ENCODE results near the gene PRR11.
"Not testable (repeated sequence)": the region's sequence is repeated elsewhere in the genome, so short reads cannot be mapped to it uniquely, and the experiment has no call there.

Gene PRR11

DNA sequence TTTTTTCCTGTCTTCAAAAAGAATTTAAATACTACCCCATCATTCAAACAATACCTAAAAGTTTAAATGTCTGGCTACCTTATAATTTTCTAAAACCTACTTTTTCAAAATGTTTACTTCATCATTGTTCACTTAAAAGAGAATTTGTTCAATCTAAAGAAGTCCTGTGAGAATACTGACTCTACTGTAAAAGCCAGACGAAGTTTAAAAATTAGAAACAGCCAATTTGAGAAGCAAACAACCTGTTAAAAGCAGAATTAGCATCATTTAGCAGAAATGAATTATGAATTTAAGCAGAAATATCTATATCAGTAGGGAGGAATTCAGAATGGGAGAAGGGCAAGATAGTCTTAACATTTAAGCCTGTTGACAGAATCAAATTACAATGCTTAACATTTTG lies 2.6 kb upstream of the PRR11 start:
- DNase-seq = no peak

DNA sequence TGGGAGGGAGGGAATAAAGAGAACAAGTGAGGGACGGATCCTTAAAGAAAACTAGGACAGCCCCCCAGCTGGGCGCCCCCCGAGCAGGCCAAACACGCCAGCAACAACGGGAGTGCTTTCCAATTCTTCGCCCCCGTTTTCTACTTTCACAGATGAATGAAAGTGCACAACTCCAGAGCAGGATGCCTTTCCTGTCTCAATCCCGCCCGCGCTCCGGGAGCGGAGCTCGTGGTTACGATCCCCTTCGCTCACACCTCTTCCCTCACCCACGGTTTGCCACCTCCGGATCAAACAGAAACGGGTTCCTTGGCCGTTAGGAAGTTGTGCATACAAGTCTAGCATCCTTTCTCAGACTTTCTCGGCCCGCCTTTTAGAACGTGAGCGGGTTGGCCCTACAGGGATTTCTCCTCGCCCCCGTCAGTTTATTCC lies 1.2 kb upstream of the PRR11 start:
- no peak for DNase-seq

DNA sequence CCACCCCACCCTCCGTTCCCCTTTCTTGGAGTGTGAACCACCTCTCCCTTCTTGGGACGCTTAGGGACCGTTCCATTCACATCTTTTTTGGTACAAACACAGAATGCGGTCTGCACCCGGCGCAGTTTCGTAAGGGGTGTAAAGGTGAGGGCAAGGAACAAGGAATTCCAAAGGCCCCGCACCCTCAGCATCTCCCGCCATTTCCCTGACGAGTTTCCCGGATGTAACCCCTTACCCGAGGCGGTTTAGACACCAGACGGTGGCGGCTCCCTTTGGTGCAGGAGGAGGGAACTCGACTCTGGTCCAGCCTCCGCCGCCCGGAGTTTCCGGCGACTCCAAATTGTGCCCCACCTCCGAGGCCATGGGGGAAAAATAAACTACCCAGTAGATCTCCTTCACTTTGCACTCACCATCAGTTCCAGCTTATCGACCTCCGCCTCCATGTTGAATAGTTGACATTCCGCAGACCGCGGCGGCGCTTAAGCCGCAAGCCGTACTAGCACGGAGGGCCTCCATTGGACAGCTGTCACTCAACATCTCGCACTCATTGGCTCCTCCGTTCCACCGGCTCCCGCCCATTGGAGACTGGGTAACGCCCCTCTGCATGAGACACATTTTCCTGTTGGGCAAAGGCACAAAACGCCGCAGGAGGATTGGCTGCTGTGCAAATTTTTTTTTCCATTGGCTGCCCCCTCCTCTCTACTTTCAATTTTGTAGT lies 666 bp upstream of the PRR11 start, which contains the start of gene SKA2:
SKA2 (minus strand) TSS at position 466 of the 718 bp plus-strand sequence; CDS start at position 443, 23 bp downstream.
- DNase-seq = peak; percentile 96

DNA sequence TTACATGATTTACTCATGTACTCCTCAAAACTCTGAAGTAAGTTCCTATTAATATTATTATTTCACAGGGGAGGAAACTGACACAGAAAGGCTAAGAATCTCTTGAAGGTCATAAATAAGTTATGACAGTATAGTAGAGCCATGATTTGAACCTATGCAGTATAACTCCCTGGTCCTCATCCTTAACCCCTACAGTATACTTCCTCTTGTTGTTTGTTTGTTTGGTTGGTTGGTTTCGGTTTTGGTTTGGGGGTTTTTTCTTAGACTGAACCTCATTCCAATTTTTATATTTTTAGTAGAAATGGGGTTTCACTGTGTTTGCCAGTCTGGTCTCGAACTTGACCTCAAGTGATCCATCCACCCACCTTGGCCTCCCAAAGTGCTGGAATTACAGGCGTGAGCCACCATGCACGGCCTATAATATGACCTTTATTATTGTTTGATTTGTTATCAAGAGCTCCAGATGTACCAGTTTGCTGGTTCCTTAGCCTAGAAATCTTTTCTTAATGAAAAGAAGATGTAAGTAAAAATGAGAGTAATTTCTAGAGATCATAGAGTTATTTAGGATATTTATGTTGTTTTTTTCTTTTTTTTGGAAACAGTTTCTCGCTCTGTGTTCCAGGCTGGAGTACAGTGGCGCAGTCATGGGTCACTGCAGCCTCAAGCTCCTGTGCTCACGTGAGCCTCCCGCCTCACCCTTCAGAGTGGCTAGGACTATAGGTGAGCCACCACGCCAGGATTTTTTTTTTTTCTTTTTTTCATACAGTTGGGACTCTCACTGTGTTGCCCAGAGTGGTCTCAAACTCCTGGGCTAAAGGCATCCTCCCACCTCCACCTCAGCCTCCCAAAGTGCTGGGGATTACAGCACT lies 4.8 kb downstream of the PRR11 start:
- no peak for DNase-seq

DNA sequence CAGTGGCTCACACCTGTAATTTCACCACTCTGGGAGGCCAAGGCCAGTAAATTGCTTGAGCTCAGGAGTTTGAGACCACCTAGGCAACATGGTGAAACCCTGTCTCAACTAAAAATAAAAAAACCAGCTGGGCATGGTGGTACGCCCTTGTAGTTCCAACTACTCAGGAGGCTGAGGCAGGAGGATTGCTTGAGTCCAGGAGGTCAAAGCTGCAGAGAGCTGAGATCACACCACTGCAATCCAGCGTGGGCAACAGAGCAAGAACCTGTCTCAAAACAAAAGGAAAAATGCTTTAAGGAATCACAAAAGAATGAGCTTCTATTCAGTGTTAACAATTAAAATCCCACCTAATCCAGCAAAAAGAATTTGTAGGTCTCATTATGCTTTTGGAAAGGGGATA lies 5.9 kb downstream of the PRR11 start:
- no peak for DNase-seq

DNA sequence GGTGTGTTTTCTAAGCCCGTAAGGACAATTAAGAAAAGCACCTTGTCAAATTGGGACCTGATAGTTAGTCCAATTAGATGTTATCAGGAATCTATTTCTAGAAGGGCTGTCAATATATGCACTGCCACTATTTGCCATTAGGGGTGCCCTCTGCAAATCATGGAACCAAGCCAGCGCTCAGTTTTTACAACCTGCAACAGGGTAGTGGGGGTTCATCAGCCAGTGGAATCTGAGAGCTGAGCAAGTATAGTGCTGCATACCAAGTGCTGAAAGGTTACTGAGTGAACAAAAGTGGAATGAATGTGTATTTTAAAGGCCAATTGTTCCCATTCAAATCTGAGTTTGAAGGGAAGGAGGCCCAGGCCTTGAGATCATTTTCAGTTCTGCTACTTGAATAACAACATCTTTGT lies 10.4 kb downstream of the PRR11 start:
- DNase-seq = no peak

DNA sequence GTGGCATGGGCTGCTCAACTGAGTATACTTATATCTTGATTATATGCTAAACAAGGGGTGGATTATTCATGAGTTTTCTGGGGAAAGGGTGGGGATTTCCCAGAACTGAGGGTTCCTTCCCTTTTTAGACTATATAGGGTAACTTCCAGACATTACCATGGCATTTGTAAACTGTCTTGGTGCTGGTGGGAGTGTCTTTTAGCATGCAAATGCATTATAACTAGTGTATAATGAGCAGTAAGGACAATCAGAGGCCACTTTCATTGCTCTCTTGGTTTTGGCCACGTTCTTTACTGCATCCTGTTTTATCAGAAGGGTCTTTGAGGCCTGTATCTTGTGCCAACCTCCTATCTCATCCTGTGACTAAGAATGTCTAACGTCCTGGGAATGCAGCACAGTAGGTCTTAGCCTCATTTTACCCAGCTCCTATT lies 12.0 kb downstream of the PRR11 start:
- DNase-seq = no peak

DNA sequence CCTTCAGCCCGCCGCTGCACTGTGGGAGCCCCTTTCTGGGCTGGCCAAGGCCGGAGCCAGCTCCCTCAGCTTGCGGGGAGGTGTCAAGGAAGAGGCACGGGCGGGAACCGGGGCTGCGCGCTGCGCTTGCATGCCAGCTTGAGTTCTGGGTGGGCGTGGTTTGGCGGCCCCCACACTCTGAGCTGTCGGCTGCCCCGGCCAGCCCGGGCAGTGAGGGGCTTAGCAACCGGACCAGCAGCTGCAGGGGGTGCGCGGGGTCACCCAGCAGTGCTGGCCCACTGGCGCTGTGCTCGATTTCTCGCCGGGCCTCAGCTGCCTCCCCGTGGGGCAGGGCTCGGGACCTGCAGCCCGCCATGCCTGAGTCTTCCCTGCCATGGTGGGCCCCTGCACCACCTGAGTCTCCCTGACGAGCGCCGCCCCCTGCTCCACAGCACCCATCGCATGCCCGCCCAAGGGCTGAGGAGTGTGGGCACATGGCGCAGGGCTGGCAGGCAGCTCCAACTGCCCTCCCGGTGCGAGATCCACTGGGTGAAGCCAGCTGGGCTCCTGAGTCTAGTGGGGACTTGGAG lies 17.0 kb downstream of the PRR11 start:
- no peak for DNase-seq

DNA sequence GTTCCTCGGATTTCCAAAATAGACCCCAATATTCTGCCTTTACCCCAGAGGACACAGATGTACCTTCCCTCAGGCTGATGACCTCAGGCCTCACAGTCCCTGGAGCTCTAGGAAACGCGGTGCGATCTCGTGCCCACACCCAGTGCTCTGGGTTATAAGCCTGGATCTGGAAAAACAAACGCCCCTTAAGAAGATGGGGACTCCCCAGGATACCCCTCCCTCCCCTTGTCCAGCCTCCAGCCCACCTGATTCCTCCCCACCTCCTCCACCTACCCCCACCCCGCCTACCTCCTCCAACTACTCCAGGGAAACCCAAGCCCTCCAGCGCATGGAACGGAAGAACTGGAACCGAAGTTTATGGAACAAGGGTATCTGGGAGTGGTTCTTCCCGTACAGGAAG lies 19.1 kb downstream of the PRR11 start:
- DNase-seq = no peak

DNA sequence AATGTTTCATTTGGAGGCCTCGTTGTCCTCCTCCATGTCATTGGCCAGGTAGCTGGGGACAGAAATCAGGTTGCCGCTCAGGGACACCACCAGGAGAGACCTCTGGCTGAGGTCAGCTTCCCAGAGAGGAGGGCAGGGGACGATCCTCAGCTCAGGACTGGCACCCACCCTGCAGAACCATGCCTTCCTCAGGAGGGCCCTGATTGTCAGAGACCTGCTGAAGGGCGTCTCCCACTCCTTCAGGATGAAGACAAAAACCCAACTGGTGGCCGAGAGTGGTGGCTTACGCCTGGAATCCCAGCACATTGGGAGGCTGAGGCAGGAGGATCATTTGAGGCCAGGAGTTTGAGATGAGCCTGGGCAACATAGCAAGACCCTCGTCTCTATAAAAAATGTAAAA lies 19.5 kb downstream of the PRR11 start:
- no peak for DNase-seq

DNA sequence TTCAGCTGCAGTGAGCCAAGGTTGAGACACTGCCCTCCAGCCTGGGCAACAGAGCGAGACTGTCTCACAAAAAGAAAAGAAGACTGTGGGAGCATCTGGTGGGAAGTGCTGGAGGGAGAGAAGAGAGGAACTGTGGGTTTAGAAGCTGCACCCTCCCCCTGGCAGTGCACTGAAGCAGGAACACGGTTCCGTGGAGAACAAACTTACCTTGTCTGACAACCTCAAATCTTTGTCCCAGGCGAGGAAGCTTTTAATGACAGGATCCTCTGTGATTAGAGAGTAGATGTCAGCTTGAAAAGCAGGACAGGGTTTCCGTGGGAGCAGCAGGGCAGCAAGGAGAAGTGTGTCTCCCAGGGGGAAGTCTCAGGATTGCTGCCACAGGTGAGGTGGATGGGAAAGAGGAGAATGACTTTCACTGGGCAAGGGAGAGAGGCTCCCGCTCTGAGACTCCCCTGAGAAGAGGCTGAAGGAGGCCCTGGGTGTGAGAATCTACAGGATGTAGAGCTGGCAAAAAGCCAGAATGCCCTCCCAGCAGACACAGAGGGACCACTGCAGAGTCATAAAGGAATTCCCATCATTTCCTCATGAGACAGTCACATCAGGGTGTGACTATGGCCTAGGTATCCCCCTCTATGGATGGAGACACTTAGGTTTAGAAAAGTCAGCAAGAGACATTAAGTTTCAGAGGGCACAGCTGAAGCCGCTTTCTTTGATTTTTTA lies 22.9 kb downstream of the PRR11 start:
- no peak for DNase-seq

DNA sequence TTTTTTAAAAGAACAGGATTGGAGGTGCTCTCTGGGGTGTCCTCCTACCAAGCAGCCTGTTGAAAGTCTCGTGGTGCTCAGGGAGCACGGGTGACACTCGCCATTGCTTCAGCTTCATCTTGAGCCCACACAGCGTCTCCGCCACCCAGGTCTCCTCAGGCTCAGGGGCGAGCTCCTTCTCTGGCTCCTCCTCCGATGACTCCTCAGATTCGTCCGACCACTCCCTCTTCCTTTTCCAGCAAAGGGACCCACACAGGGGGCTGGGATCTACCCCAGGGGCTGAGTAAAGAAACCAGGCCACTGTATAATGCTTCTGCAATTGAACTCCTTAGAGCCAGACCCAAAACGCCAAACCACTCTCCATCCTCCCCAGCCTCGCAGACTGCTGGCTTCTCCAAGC lies 24.1 kb downstream of the PRR11 start:
- DNase-seq = not testable (repeated sequence)

DNA sequence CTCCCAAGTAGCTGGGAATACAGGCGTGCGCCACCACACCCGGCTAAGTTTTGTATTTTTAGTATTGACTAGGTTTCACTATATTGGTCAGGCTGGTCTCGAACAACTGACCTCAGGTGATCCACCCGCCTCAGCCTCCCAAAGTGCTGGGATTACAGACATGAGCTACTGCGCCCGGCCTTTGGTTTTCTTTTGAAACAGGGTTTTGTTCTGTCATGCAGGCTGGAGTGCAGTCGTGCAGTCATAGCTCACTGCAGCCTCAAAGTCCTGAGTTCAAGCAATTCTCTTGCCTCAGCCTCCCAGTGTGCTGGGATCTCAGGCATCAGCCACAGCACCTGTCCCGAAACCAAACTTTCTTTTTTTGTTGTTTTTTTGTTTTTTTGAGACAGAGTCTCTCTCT lies 25.1 kb downstream of the PRR11 start:
- DNase-seq = no peak

DNA sequence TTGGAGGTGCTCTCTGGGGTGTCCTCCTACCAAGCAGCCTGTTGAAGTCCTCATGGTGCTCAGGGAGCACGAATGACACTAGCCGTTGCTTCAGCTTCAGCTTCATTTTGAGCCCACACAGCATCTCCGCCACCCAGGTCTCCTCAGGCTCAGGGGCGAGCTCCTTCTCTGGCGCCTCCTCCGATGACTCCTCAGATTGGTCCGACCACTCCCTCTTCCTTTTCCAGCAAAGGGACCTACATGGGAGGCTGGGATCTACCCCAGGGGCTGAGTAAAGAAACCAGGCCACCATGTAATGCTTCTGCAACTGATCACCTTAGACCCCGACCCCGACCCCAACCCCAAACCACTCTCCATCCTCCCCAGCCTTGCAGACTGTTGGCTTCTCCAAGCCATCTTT lies 25.9 kb downstream of the PRR11 start:
- no peak for DNase-seq

DNA sequence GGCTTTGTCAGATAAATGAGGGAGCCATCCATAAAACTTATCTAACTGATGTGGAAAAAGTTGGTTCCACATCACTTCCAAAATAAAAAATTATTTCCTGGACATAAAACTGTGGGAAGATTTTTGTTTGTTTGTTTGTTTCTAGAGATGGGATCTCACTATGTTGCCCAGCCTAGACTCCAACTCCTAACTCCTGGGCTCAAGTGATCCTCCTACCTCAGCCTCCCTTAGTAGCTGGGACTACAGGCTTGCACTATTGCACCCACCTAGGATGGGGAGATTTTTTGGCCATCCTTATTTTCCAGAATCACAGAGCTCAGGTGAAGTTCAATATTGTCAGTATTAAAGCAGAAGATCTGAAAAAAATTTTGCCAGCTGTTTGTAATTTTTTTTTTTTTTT lies 30.5 kb downstream of the PRR11 start:
- DNase-seq = no peak

DNA sequence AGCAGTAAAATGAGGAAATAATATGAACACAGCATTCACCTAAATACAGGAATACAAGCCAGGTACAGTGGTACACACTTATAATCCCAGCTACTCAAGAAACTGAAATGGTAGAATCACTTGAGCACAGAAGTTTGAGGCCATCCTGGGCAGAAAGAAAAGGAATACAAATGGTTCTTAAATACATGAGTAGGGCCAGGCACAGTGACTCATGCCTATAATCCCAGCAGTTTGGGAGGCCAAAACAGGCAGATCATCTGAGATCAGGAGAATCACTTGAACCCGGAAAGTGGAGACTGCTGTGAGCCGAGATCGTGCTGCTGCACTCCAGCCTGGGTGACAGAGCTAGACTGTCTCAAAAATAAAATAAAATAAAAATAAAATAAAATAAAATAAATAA lies 31.3 kb downstream of the PRR11 start:
- DNase-seq = no peak

DNA sequence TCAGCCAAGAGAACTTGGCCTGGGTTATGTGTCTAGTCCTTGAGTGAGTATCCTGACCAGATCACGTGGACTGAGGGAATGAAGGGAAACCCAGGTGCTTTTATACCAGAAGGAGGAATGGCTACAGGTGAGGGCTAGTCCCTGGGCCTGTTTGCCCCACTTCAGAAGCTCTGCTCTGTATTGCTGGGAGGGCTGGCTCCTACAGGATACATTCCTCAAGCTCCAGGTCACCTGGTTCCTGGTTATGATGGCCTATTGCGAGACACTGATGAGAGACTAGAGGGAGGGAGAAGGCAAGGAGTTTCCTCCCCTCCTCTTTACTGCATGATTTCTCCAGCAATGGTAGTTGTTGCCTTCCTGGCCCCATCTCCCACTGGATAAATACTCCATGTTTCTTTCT lies 35.3 kb downstream of the PRR11 start:
- DNase-seq = no peak

DNA sequence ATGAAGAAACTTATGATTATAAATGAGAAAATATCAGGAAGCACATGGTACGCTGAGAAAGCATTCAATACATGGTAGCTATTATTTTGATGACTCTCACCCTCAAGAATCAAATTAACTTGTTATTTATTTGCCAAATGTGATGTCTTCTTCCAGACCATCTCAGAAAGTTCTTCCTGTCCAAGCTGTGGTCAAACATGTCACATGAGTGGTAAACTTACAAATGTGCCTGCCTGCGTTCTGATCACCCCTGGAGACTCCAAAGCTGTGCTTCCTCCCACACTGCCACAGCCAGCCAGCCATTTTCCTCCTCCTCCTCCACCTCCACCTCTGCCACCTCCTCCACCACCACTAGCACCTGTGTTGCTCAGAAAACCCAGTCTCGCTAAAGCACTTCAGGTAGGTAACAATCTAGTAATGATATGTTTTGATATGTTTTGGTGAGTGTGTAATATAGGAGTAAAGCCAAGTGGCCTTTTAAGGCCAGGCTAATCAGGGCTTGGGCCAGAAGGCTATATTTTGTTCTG lies 37.9 kb downstream of the PRR11 start:
- DNase-seq = no peak

DNA sequence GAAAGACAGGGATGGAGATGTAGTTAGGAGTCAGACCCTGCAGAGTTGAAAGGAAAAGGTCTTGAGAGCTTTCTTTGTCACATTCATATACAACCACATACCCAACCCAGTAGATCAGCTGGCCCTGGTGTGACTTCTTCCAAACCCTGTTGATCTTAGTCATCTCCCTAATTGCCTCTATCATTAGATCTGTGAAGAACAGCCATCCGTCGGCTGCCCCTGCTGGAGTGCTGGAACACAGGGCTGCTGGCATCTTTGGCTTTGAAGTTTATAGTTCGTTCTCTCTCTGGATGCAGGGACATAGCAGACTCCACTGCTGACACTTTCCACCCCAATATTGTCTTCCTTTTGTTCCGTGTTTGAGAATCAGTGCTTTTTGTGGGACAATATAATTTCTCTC lies 43.9 kb downstream of the PRR11 start:
- no peak for DNase-seq

DNA sequence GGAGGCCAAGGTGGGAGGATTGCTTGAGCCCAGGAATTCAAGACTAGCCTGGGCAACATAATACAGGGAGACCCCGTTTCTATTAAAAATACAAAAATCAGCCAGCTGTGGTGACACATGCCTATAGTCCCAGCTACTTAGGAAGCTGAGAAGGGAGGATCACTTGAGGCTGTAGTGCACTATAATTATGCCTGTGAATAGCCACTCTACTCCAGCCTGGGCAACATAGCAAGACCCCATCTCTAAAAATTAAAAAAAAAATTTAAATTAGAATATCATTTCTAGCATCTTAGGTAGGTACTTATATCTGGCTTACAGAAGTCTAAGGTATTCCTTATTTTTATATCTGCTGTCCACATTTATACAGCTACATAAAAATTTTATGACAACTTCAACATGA lies 46.8 kb downstream of the PRR11 start:
- DNase-seq = no peak

DNA sequence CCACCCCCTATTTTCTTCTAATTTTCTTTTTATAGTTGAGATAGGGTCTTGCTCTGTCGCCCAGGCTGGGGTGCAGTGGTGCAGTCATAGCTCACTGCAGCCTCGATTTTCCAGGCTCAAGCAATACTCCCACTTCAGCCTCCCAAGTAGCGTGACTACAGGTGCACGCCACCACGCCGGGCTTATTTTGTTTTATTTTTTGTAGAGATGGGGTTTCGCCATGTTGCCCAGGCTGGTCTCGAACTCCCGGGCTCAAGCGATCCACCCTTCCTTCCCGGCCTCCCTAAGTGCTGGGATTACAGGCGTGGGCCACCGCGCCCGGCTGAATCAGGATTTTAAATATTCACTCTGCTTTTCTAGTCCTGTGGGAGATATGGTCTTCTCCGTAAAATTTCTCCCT lies 63.8 kb downstream of the PRR11 start:
- DNase-seq = no peak

DNA sequence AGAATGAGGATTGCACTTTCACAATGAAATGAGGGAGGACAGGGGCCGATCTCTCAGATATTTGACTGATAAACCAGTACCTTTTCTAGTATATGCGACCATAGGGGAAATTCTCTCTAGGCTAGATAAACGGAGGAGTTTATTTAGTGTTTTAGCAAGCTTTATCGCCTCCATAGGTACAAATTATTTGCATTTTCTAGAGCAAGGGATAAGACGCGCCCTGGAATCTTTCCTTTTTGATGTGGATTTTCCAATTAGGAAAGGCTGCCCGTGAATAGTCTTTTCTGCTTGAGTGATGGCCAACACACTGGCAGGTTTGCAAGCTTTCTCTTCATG lies 64.4 kb downstream of the PRR11 start:
- no peak for DNase-seq
